AG09309 (cell line): ENCODE data around the gene DHDDS.

Experiments
- DNase-seq: peaks from one replicate; pipeline ENCODE4 v3.0.0-alpha.2; 2010; ENCODE audit warnings: low read depth
- H3K4me3 ChIP-seq: 2 replicates; pipeline ENCODE4 v1.5.1; 2011; ENCODE audit warnings: mild to moderate bottlenecking, low read depth, low read length, moderate library complexity; ENCODE audit not compliant: control insufficient read depth
- TF ChIP-seq, protein P1 (sequence below): IDR thresholded peaks from 2 replicates; pipeline ENCODE4 v1.5.1; 2011; ENCODE audit warnings: mild to moderate bottlenecking, low read depth, low read length, inconsistent platforms; ENCODE audit not compliant: insufficient read depth, control insufficient read depth; ENCODE audit errors: missing control alignments

Gene DHDDS

DNA sequence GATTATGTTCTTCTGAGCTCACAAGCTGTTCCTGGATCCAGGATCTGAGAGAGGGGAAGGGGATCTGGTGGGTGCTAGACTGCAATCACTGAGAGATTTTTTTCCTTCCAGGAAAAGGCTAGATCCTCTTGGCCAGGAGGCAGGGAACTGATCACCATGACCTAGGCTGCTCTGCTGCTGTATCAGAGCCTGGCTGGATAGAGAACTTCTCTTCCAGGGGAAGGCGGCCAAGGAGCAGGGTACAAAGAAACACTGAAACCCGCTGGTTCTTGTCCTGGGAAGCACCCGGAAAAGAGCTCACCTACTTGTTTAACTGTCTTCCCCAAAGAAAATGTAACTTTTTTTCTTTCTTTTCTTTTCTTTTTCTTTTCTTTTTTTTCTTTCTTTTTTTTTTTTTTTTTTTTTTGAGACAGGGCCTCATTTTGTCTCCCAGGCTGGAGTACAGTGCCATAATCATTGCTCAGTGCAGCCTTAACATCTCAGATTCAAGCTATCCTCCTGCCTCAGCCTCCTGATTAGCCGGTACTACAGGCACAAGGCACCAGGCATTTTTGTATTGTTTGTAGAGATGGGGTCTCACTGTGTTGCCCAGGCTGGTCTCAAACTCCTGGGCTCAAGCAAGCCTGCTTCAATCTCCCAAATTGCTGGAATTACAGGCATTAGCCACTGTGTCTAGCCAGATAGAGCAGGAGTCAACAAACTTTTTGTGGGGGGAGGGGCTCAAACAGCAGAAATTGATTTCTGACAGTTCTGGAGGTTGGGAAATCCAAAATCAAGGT, 85.1 kb downstream of the DHDDS start:
- TF ChIP-seq, protein P1, sequence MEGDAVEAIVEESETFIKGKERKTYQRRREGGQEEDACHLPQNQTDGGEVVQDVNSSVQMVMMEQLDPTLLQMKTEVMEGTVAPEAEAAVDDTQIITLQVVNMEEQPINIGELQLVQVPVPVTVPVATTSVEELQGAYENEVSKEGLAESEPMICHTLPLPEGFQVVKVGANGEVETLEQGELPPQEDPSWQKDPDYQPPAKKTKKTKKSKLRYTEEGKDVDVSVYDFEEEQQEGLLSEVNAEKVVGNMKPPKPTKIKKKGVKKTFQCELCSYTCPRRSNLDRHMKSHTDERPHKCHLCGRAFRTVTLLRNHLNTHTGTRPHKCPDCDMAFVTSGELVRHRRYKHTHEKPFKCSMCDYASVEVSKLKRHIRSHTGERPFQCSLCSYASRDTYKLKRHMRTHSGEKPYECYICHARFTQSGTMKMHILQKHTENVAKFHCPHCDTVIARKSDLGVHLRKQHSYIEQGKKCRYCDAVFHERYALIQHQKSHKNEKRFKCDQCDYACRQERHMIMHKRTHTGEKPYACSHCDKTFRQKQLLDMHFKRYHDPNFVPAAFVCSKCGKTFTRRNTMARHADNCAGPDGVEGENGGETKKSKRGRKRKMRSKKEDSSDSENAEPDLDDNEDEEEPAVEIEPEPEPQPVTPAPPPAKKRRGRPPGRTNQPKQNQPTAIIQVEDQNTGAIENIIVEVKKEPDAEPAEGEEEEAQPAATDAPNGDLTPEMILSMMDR: no peak
- DNase-seq: no peak

DNA sequence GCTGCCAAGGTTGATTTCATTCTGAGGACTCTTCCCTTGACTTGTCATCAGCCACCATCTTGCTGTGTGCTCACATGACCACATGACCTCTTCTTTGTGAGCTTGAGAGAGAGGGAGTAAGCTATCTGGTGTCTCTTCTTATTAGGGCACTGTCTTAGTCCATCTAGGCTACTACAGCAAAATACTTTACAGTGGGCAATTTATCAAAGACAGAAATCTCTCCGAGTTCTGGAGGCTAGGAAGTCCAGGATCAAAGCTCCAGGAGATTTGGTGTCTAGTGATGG, 85.6 kb downstream of the DHDDS start:
- TF ChIP-seq, protein P1: no peak
- H3K4me3 ChIP-seq: no peak overlapping the region
- DNase-seq: no peak

More for the DNA sequence above, 85.1 kb downstream of the DHDDS start:
- H3K4me3 ChIP-seq: no peak overlapping the region

DNA sequence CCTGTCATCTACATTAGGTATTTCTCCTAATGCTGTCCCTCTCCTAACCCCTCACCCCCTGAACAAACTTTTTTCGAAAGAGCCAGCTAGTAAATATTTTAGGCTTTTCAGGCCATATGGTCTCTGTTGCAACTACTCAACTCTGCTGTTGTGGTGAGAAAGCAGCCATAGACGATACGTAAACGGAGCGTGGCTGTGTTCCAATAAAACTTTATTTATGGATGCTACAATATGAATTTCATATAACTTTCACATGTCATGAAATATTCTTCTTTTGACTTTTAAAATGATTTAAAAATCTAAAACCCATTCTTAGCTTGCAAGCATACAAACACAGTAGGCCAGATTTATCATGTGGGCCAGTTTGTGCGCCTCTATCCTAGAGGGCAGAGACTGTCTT, 86.2 kb downstream of the DHDDS start:
- TF ChIP-seq, protein P1: no peak
- H3K4me3 ChIP-seq: no peak overlapping the region
- DNase-seq: no peak

DNA sequence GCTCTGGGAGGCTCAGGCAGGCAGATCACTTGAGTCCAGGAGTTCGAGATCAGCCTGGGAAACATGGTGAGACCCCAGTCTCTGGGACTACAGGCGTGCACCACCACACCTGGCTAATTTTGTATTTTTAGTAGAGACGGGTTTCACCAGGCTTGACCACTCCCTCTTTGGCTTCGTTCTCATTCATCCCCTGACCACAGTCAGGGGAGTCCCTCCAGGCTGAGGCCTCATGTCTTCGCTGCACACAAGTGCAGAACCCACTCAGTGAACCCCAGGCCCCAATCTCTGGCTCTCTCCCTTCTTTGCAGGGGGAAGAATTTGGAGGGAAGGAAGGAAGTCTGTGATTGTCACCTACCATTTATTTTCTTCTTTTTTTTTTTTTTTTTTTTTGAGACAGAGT, 88.2 kb downstream of the DHDDS start:
- no peak for DNase-seq
- TF ChIP-seq, protein P1: no peak
- no peak overlapping the region for H3K4me3 ChIP-seq
